ENCODE results near the gene POLR2L. TPM values are rescaled to one million over a fixed set of nuclear protein-coding genes. Genes with fewer than 3 reads are reported as not detected.

POLR2L gene
- total RNA-seq, 1 donor from 2014 or later: 128 TPM

DNA sequence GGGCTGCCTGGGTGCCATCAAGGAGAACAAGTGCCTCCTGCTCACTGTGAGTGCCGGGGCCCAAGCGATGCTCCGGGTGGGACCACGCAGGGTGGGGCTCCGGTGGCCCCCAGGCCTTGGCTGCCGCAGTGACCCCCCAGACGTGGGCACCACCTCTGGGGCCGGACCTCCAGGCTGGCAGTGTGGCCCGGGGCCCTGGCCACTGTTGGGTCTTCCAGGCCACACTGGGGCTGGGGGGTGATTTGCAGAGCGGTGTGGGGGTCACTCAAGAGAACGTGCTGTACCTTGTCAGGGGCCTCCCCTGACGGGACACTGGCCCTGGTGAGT, 20.3 kb upstream of the POLR2L start:
- H3K4me3 Mint-ChIP-seq: no peak overlapping the region
- DNase-seq (ENCODE audit: low read depth, low spot score): no peak
- peaks cover 4% of the 10 kb centered on the region for H3K4me1 Mint-ChIP-seq
- no peaks in the 10 kb centered on the region for H3K36me3 Mint-ChIP-seq (ENCODE audit: low read depth)
- TF ChIP-seq, protein P1, sequence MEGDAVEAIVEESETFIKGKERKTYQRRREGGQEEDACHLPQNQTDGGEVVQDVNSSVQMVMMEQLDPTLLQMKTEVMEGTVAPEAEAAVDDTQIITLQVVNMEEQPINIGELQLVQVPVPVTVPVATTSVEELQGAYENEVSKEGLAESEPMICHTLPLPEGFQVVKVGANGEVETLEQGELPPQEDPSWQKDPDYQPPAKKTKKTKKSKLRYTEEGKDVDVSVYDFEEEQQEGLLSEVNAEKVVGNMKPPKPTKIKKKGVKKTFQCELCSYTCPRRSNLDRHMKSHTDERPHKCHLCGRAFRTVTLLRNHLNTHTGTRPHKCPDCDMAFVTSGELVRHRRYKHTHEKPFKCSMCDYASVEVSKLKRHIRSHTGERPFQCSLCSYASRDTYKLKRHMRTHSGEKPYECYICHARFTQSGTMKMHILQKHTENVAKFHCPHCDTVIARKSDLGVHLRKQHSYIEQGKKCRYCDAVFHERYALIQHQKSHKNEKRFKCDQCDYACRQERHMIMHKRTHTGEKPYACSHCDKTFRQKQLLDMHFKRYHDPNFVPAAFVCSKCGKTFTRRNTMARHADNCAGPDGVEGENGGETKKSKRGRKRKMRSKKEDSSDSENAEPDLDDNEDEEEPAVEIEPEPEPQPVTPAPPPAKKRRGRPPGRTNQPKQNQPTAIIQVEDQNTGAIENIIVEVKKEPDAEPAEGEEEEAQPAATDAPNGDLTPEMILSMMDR (conservative IDR thresholded peaks at IDR 0.05): no peak
- no peak overlapping the region for H3K27ac Mint-ChIP-seq (ENCODE audit: unreplicated experiment)
- H3K9me3 Mint-ChIP-seq: no peaks in the 10 kb centered on the region
- H3K27me3 Mint-ChIP-seq (ENCODE audit: low read depth): no peaks in the 10 kb centered on the region

DNA sequence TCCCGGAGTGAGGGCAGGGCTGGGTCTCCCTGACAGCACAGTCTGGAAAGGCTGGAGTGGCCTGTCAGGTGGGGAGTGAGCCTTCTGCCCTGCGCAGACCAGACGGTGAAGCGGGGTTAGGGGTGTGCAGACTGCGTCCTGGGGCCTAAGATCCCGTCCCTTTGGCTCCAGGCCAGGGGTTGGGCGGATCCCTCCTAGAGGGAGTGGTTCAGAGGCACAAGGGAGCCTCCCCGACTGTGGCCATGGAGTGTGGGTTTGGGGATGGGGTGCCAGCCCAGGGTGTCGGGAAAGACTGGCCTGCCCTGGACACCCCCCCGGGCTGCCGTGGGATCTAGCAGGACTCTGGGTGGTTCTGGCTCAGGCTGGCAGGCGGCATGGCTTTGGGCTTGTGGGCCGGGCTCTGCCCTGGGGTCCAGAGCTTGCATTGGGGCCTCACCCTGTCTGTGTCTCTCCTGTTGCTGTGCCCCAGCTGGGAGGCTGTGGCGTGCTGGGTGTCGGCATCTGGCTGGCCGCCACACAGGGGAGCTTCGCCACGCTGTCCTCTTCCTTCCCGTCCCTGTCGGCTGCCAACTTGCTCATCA, 19.8 kb upstream of the POLR2L start:
- H3K4me1 Mint-ChIP-seq: peaks cover 4% of the 10 kb centered on the region
- peak overlapping the region; percentile 67 for H3K4me3 Mint-ChIP-seq

DNA sequence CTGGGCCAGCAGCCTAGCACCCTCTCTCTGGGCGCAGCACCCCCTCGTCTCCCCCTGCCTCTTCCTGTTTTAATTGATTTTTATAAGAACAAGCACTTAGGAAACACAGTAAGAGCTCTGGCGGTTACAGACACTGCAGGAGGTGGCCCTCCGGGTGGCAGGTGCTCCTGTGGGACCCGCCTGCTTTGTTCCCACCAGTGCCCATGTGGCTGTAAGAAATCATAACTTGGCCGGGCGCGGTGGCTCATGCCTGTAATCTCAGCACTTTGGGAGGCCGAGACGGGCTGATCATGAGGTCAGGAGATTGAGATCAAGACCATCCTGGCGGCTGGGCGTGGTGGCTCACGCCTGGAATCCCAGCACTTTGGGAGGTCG, 18.8 kb upstream of the POLR2L start:
- TF ChIP-seq, protein P1 (conservative IDR thresholded peaks at IDR 0.05): no peak
- no peaks in the 10 kb centered on the region for H3K9me3 Mint-ChIP-seq
- peaks cover 4% of the 10 kb centered on the region for H3K4me1 Mint-ChIP-seq
- no peak for DNase-seq (ENCODE audit: low read depth, low spot score)
- H3K27ac Mint-ChIP-seq (ENCODE audit: unreplicated experiment): no peak overlapping the region
- peaks cover 1% of the 10 kb centered on the region for H3K27me3 Mint-ChIP-seq (ENCODE audit: low read depth)
- peak overlapping the region; percentile 67 for H3K4me3 Mint-ChIP-seq
- no peaks in the 10 kb centered on the region for H3K36me3 Mint-ChIP-seq (ENCODE audit: low read depth)

More for the DNA sequence above, 19.8 kb upstream of the POLR2L start:
- TF ChIP-seq, protein P1 (conservative IDR thresholded peaks at IDR 0.05): no peak
- Mint-ChIP-seq H3K27ac (ENCODE audit: unreplicated experiment) (no peak overlapping the region), H3K27me3 (ENCODE audit: low read depth) (no peaks in the 10 kb centered on the region), H3K9me3 (no peaks in the 10 kb centered on the region), H3K36me3 (ENCODE audit: low read depth) (no peaks in the 10 kb centered on the region)
- no peak for DNase-seq (ENCODE audit: low read depth, low spot score)

DNA sequence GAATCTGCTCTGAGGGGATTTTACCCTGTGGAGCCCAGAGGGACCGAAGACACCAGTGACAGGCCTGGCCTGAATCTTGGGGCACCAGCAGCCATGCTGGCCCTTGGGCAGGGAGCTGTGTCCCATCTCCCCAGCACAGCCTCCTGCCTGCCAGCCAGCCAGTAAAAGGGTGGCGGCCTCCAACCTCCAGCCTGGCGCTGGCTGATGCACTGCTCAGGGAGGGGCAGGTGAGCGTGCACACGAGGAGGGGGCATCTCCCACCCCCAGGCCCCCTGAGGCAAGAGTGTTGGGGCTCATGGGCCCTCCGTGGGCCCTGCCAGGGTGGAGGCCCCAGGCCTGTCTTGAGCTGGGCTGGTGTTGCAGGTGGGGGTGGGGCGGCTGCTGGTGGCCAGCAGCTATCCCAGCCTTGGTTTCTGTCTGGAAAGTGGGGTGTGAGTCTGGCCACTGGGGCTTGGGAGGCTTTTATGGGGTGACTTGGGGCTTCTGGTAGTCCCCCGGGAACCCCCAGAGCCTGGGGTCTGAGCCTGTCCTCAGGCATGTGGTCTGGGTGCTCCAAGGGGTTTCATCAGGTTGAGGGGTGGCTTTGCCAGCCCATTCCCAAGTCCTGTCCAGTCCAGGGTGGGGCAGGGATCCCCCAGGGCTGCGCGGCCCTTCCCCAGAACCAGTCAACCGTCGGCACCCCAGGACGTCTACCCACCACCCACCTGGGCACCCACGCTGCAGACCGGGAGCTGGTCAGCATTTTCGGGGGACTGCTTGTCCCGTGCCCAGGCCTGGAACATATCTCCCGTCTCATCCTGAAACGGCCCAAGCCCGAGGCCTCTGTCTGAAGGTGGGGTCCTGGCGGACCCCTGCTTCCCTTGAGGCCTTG, 18.1 kb upstream of the POLR2L start:
- H3K4me1 Mint-ChIP-seq: peaks cover 4% of the 10 kb centered on the region
- H3K9me3 Mint-ChIP-seq: no peaks in the 10 kb centered on the region
- H3K27me3 Mint-ChIP-seq (ENCODE audit: low read depth): peaks cover 2% of the 10 kb centered on the region
- no peaks in the 10 kb centered on the region for H3K36me3 Mint-ChIP-seq (ENCODE audit: low read depth)
- DNase-seq (ENCODE audit: low read depth, low spot score): no peak
- TF ChIP-seq, protein P1 (conservative IDR thresholded peaks at IDR 0.05): no peak
- H3K4me3 Mint-ChIP-seq: peak overlapping the region; percentile 67
- no peak overlapping the region for H3K27ac Mint-ChIP-seq (ENCODE audit: unreplicated experiment)

DNA sequence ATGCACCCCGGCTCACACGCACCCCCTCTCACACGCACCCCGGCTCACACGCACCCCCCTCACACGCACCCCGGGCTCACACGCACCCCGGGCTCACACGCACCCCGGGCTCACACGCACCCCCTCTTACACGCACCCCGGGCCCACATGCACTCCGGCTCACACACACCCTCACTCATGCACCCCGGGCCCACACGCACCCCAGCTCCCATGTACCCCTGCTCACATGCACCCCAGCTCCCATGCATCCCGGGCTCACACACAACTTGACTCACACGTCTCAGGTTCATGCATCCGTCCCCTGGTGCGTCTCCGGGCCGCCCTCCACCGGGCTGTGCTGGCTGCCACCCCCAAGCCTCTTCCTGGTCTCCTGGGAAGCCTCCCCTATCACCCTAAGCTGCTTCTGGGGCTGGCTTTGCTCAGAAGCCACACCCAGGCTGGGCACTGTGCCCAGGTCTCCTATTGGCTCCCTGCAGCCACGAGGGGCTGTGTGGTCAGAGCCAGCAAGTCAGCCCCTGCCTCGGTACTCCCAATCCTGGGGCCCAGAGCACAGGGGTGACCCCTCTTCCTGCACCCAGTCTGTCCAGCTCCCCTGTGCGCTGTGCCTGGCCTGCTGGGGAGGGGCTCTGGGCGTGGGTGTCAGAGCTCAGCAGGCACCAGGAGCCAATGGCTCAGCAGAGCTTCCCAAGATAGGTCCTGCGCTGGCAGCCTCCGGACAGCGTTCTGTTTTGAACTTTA, 17.2 kb upstream of the POLR2L start:
- no peak for DNase-seq (ENCODE audit: low read depth, low spot score)
- TF ChIP-seq, protein P1 (conservative IDR thresholded peaks at IDR 0.05): no peak
- Mint-ChIP-seq H3K4me1 (peaks cover 4% of the 10 kb centered on the region), H3K9me3 (no peaks in the 10 kb centered on the region), H3K27me3 (ENCODE audit: low read depth) (peaks cover 5% of the 10 kb centered on the region), H3K27ac (ENCODE audit: unreplicated experiment) (no peak overlapping the region), H3K4me3 (peak overlapping the region; percentile 34), H3K36me3 (ENCODE audit: low read depth) (no peaks in the 10 kb centered on the region)
